ENCODE data around the gene CALD1. TPM values are rescaled to one million over a fixed set of nuclear protein-coding genes. Genes with fewer than 3 reads are reported as not detected.
A peak's percentile ranks its signal among the peaks of the same experiment; 100 is the strongest.

The CALD1 gene
- total RNA-seq, 3 donors from 2014 or later, result 252 to 335 (median 266) TPM

DNA sequence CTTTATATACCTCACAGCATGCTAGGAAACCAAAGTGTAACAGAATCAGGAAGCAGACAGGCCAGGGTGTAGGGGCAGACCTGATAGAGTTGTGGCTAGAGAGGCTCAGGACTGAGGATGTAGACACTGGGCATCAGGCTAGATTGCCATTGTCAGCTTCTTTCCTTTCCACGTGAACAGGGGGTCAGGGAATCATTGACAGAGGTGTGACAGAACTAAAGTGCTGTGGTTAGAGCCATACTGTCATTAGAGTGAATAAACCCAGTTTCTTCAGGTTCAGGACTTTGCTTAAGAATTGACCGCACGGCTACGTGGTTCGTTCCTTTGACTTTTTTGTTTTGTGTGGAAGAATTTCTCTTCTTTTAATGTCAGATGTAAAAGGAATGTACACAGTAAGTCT is 90.7 kb downstream of the CALD1 start:
- Histone ChIP-seq H3K27ac (no peak overlapping the region), H3K4me1 (no peaks in the 10 kb centered on the region), H3K9me3 (no peaks in the 10 kb centered on the region), H3K4me3 (no peak overlapping the region), H3K27me3 (no peaks in the 10 kb centered on the region), H3K36me3 (peaks cover 5% of the 10 kb centered on the region)
- no peak for DNase-seq (ENCODE audit: low spot score in 2 of 2)
- intact Hi-C loops (cut with DNase I; ENCODE audit: low total_unique reads), result no loop called here
- TF ChIP-seq POLR2AphosphoS5 (IDR thresholded peaks at IDR 0.05), result no peak
- no peak for TF ChIP-seq POLR2A (IDR thresholded peaks at IDR 0.05)
- TF ChIP-seq, protein P1, sequence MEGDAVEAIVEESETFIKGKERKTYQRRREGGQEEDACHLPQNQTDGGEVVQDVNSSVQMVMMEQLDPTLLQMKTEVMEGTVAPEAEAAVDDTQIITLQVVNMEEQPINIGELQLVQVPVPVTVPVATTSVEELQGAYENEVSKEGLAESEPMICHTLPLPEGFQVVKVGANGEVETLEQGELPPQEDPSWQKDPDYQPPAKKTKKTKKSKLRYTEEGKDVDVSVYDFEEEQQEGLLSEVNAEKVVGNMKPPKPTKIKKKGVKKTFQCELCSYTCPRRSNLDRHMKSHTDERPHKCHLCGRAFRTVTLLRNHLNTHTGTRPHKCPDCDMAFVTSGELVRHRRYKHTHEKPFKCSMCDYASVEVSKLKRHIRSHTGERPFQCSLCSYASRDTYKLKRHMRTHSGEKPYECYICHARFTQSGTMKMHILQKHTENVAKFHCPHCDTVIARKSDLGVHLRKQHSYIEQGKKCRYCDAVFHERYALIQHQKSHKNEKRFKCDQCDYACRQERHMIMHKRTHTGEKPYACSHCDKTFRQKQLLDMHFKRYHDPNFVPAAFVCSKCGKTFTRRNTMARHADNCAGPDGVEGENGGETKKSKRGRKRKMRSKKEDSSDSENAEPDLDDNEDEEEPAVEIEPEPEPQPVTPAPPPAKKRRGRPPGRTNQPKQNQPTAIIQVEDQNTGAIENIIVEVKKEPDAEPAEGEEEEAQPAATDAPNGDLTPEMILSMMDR (IDR thresholded peaks at IDR 0.05), result no peak

DNA sequence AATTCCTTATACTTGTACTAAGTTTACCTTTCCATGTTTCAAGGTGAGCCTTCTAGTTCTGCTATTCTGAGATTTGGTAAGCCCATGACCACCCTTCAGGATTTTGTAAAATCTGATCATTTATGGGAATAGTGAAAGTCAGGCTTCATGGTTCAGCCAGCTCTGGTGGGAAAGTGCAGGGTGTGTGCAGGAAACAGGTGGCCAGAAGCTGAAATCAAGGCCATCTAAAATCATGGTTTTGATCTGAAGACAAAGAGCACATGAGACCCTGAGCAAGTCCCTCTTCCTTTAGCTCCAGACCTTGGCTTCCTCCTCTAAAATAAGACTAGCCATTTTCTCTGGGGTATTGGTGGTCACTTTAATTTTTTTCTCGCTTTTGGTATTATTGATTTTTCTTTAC is 91.3 kb downstream of the CALD1 start:
- Histone ChIP-seq H3K4me3 (no peak overlapping the region), H3K9me3 (no peaks in the 10 kb centered on the region), H3K36me3 (peaks cover 5% of the 10 kb centered on the region), H3K4me1 (no peaks in the 10 kb centered on the region), H3K27ac (no peak overlapping the region), H3K27me3 (no peaks in the 10 kb centered on the region)
- intact Hi-C loops (cut with DNase I; ENCODE audit: low total_unique reads), result no loop called here
- no peak for DNase-seq (ENCODE audit: low spot score in 2 of 2)
- TF ChIP-seq, protein P1 (IDR thresholded peaks at IDR 0.05), result no peak
- TF ChIP-seq POLR2AphosphoS5 (IDR thresholded peaks at IDR 0.05) (no peak), POLR2A (IDR thresholded peaks at IDR 0.05) (no peak)

DNA sequence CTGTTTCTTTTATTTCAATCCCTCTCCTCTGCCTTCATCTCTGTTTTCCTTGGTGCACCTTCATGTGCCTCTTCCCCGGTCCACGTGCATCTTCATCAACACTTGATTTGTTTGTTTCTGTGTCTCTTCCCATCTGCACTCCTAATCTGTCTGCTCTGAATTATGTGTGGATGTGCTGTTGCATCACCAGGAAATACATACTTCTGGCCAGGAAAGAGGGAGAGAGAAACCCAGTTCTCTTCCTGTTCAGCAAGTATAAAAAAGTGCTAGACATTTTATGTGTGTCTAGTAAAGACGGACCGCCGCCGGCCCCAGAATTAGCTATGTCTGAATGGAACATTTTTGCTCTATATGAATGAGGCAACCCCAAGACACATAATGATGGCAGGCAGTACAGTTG is 93.8 kb downstream of the CALD1 start:
- no peak overlapping the region for H3K27ac ChIP-seq
- H3K4me1 ChIP-seq, result no peaks in the 10 kb centered on the region
- H3K27me3 ChIP-seq, result no peaks in the 10 kb centered on the region
- no peaks in the 10 kb centered on the region for H3K9me3 ChIP-seq
- no peak overlapping the region for H3K4me3 ChIP-seq
- intact Hi-C loops (cut with DNase I; ENCODE audit: low total_unique reads), result no loop called here
- DNase-seq (ENCODE audit: low spot score in 2 of 2), result no peak
- H3K36me3 ChIP-seq, result no peaks in the 10 kb centered on the region
- TF ChIP-seq POLR2A (IDR thresholded peaks at IDR 0.05) (no peak), POLR2AphosphoS5 (IDR thresholded peaks at IDR 0.05) (no peak)
- TF ChIP-seq, protein P1 (IDR thresholded peaks at IDR 0.05), result no peak

DNA sequence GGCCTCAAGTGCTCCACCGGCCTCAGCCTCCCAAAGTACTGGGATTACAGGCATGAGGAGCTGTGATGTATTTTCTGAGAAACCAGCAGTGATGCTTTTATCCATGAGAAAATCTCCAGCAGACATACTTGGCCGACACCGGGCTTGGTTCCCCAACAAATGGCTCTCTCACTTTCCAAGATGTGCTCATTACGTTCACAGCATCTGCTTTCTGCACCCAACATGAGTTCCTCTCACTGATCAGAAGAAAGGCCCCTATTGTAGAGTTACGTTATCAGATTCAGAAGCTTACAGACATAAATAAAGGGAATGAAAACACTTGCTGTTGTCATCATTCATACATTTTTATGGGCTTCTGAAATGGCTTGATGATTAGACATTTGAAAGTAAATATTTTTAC is 95.0 kb downstream of the CALD1 start:
- Histone ChIP-seq H3K4me3 (no peak overlapping the region), H3K27me3 (no peaks in the 10 kb centered on the region), H3K27ac (peak overlapping the region in 1 of 2 donors; percentile 34), H3K36me3 (no peaks in the 10 kb centered on the region), H3K4me1 (no peaks in the 10 kb centered on the region), H3K9me3 (no peaks in the 10 kb centered on the region)
- intact Hi-C loops (cut with DNase I; ENCODE audit: low total_unique reads), result no loop called here
- no peak for DNase-seq (ENCODE audit: low spot score in 2 of 2)
- no peak for TF ChIP-seq POLR2AphosphoS5 (IDR thresholded peaks at IDR 0.05)
- TF ChIP-seq POLR2A (IDR thresholded peaks at IDR 0.05), result no peak
- TF ChIP-seq, protein P1 (IDR thresholded peaks at IDR 0.05), result no peak

DNA sequence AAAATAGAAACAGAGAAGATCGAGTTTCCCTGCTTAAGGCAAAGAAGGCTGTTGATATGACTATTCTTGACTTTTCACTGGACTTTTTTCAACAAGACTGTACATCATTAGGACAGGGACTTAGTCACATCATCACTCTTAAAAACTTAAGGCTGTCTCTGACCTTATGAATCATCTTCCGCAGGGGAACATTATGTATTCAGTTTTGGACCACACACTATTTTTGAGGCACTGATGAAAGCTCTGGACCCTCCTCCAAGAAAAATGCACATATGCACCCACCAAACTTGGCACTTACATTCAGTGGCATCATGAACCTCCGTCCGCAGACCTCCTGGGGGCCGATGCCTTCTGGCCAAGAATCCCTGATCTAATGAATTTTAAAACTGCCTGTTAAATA is 96.4 kb downstream of the CALD1 start:
- no peak for DNase-seq (ENCODE audit: low spot score in 2 of 2)

More for the DNA sequence above, 96.4 kb downstream of the CALD1 start:
- Histone ChIP-seq H3K36me3 (no peaks in the 10 kb centered on the region), H3K4me3 (no peak overlapping the region), H3K4me1 (no peaks in the 10 kb centered on the region), H3K27me3 (no peaks in the 10 kb centered on the region), H3K27ac (no peak overlapping the region), H3K9me3 (no peaks in the 10 kb centered on the region)
- intact Hi-C loops (cut with DNase I; ENCODE audit: low total_unique reads), result no loop called here
- TF ChIP-seq, protein P1 (IDR thresholded peaks at IDR 0.05), result no peak
- TF ChIP-seq POLR2AphosphoS5 (IDR thresholded peaks at IDR 0.05) (no peak), POLR2A (IDR thresholded peaks at IDR 0.05) (no peak)
